Activated T-cell treated with anti-CD3 and anti-CD28 coated beads for 24 hours (primary cell): ENCODE data around the gene MARCHF9.
"Not testable (repeated sequence)": the region's sequence is repeated elsewhere in the genome, so short reads cannot be mapped to it uniquely, and the experiment has no call there.

Experiments
- DNase-seq: peaks from one replicate; pipeline ENCODE4 v3.0.0-alpha.2; 2020; ENCODE audit warnings: low read depth

The MARCHF9 gene

GRCh38 chr12:57771236-57771872 is 16.5 kb downstream of the MARCHF9 start:
- peak; percentile 91 for DNase-seq

- DNase-seq = peak; percentile 92
Measured at GRCh38 chr12:57771873-57772428, 17.0 kb downstream of the MARCHF9 start, which contains the start of gene METTL1. Gene METTL1, minus strand, starts transcription at chr12:57772105. Its CDS starts 22 bp downstream, at chr12:57772083.

GRCh38 chr12:57772429-57773322 is 17.8 kb downstream of the MARCHF9 start, which contains the start of gene EEF1AKMT3:
Gene EEF1AKMT3, plus strand, starts transcription at chr12:57772614. Its CDS starts 111 bp downstream, at chr12:57772725.
- no peak for DNase-seq

- DNase-seq = not testable (repeated sequence)
Measured at GRCh38 chr12:57774634-57775033, 19.7 kb downstream of the MARCHF9 start.

- no peak for DNase-seq
Measured at GRCh38 chr12:57775044-57775443, 20.1 kb downstream of the MARCHF9 start.

GRCh38 chr12:57775563-57776246 is 20.8 kb downstream of the MARCHF9 start:
- no peak for DNase-seq

- DNase-seq = no peak
Measured at GRCh38 chr12:57776247-57776587, 21.3 kb downstream of the MARCHF9 start.

GRCh38 chr12:57777367-57777766 is 22.5 kb downstream of the MARCHF9 start:
- no peak for DNase-seq

- DNase-seq = no peak
Measured at GRCh38 chr12:57777911-57778310, 23.0 kb downstream of the MARCHF9 start.

GRCh38 chr12:57779736-57780135 is 24.8 kb downstream of the MARCHF9 start:
- no peak for DNase-seq

- DNase-seq = no peak
Measured at GRCh38 chr12:57780284-57780897, 25.5 kb downstream of the MARCHF9 start.

- DNase-seq = no peak
Measured at GRCh38 chr12:57781244-57781643, 26.3 kb downstream of the MARCHF9 start.

- no peak for DNase-seq
Measured at GRCh38 chr12:57781801-57782200, 26.9 kb downstream of the MARCHF9 start.

- DNase-seq = no peak
Measured at GRCh38 chr12:57782243-57782607, 27.3 kb downstream of the MARCHF9 start.

- peak; percentile 94 for DNase-seq
Measured at GRCh38 chr12:57782608-57783465, 27.9 kb downstream of the MARCHF9 start, which contains the start of gene TSFM. Gene TSFM, plus strand, starts transcription at chr12:57782787. Its CDS starts 15 bp downstream, at chr12:57782802.

GRCh38 chr12:57783466-57783801 is 28.5 kb downstream of the MARCHF9 start:
- no peak for DNase-seq

GRCh38 chr12:57783861-57784260 is 29.0 kb downstream of the MARCHF9 start:
- DNase-seq = no peak

- no peak for DNase-seq
Measured at GRCh38 chr12:57793920-57794319, 39.0 kb downstream of the MARCHF9 start.

- no peak for DNase-seq
Measured at GRCh38 chr12:57795354-57795753, 40.5 kb downstream of the MARCHF9 start.

GRCh38 chr12:57796996-57797395 is 42.1 kb downstream of the MARCHF9 start:
- no peak for DNase-seq

- no peak for DNase-seq
Measured at GRCh38 chr12:57797933-57798332, 43.0 kb downstream of the MARCHF9 start.
